NCI-H2196 treated with DMSO at 0.1 percent for 48 hours (cell line): ENCODE data around the gene HS3ST3B1.

Experiments
- DNase-seq: peaks from one replicate; lab custom pipeline; 2025; ENCODE audit not compliant: unreplicated experiment; lab: John Stamatoyannopoulos, UW

HS3ST3B1 gene

DNA sequence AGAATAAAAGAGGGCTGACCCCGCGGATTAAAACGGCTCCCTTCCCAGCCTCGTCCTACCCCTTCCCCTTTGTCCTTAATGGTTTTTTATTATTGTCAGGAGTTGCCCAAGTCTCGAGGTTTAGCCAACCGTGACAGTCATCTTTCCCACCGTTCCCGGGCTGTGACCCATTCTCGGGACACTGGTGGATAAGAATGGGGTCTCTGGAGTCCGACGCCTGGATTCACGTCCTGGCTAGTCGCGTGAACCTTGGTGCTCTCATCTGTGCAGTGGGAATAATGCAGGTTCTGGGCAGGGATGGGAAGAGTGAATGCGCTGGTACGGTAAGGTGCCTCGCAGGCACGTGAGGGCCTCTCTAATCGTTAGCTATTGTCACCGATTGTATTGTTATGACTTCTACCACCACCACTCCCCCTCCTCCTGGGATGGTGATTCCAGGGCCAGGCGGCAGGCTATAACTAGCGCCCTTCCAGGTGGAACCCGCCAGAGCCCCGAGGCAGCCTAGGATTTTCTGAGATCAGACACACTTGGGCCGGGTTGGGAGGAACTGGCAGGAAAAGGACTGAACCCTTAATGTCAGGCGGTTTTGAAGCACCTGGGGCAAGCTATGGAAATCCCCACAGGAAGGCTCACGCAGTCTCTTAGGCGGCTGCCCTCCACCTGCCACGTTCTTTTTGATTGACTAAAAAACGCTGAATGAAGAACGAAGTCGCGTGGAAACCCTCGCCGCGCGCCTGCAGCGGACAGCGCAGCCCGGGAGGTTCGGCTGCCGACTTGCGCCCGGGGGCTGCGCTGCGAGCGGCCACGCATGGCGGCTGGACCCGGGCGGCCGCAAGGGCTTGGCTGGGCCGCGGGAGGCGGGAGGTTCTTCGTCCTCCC, 2.7 kb downstream of the HS3ST3B1 start:
- DNase-seq: no peak

DNA sequence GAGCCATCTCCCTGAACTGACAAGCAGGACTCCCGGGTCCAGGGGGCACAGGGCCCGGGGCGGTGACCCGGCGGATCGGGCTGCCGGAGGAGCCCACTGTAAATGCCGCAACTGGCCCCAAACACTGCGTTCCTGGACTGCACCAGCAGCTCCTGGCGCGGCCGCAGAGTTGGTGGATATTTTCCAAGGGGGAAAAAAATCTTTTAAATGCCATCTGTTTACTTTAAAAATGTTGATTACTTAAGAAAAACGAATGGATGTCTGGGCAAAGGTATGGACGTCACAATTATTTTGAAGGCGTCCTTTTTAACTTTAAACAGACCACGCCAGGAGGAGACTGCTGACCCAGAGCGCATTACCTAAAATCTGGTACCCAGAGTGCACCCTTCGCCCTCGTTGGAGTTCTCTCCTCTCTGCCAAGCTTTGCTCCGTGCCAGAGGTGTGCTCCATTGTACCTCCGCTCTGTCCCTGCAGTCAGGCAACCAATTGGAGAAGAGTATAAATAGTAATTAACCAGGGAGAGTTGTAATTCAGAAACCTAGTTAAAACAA, 3.4 kb downstream of the HS3ST3B1 start:
- DNase-seq: no peak

DNA sequence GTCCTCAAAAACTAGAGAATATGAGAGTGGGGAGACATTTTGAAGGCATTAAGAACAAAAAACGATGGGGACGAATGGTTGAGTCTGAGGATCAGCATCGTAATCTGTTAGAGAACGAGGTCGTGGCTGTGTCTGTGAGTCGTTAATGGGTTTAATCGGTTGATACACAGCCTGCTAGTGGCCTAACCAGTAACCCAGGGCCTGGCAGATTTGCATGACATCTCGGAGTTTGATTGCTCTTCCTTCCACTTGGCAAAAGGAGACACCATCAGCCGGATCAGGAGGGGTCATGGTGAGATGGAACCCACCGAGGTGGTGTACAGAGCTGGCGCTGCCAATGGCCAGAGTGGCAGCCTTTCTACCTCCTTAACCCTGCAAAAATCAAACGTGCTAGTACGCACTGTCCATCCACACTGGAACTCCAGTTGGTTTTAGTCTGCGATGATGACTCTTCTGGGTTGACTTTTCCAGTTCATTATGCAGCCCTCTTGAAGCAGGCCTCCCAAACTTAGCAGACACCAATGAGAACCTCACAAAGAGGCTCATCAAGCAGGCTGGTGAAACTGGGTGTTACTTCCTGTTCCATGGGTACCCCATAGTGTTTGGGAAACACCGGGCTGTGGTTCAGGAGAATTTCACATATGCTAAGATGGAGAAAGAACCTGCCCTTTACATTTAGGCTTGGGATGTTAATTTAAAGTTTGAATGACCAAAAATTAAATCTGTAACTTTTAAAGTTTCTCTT, 4.1 kb downstream of the HS3ST3B1 start:
- no peak for DNase-seq

DNA sequence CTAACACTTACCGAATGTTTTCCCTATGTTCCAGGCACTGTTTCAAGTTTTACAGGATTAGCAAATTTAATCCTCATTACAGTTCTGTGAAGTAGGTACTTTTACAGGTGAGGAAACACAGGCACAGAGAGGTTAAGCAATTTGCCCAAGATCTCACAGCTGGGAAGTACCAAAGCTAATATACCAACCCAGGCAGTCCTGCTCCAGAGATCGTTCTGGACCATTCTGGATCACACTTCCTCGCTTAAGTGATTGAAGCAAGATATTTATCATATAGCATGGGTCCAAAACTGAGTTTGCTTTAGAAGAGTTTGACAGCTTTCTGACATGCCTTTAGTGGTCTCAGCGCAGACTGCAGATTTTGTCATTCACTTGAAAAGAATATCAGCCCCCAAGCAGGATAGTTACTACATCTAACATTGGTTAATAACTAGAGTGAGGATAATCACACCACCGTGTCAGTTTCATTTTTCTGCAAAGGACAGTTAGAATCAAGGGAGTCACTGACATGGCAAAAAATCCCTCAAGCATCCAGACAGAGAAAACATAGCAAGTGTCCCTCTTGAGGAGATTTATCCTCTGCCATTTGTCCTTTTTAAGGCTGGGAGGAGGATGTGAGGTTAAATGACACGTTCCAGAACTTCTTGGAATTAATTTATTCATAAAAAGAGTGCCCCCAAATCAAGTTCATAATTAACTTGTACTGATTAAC, 5.1 kb downstream of the HS3ST3B1 start:
- DNase-seq: no peak

DNA sequence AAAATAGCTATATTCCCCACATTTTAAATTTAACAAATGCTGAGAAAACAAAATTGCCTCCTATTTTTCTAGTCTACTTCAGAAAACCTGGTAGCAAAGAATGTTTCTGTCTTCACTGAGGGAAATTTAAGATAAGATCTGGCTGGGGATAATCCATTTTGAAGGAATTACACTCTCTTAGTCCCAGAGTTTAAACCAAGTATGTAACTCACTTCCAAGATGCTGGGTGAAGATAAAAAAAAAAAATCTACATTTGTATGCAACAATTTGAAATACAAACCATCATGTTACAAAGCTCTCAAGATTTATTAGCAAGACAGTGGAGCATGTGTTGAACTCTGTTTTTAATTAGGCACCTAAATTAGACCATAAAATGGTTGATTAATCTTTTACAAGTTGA, 5.7 kb downstream of the HS3ST3B1 start:
- no peak for DNase-seq

DNA sequence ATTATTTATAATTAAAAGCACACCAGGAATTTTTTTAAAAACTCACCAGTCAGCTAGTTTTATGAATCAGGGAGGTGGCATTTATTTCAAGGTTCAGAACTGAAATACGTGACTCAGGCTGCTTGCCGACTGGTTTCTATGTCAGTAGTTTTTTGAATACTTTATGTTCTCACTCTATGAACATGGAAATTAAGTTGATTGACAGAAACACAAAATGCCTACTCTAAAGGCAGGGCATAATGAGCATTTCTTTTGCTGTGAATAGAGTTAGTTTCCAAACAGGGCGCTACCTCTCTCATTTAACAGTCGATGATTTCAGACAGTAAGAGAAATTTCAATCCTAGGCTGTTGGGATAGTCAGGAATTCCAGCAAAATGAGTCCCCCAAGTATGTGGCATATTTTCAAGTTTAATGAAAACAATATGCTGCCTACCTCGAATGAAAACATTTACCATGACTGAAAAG, 6.7 kb downstream of the HS3ST3B1 start:
- no peak for DNase-seq

DNA sequence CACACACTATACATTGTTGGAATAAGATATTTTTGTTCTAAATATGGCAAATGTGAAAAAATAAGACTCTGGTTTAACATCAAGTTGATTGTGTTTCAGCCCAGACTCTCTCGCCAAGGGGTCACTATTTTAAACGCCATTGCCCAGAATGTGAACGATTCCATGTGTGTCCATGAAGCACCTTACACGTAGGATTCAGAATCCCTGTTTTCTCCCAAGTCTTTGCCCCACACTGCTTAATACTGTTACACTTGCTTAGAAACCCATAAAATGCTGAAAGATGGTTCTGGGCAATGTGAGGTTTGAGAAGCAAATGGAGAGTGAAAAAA, 7.7 kb downstream of the HS3ST3B1 start:
- DNase-seq: no peak

DNA sequence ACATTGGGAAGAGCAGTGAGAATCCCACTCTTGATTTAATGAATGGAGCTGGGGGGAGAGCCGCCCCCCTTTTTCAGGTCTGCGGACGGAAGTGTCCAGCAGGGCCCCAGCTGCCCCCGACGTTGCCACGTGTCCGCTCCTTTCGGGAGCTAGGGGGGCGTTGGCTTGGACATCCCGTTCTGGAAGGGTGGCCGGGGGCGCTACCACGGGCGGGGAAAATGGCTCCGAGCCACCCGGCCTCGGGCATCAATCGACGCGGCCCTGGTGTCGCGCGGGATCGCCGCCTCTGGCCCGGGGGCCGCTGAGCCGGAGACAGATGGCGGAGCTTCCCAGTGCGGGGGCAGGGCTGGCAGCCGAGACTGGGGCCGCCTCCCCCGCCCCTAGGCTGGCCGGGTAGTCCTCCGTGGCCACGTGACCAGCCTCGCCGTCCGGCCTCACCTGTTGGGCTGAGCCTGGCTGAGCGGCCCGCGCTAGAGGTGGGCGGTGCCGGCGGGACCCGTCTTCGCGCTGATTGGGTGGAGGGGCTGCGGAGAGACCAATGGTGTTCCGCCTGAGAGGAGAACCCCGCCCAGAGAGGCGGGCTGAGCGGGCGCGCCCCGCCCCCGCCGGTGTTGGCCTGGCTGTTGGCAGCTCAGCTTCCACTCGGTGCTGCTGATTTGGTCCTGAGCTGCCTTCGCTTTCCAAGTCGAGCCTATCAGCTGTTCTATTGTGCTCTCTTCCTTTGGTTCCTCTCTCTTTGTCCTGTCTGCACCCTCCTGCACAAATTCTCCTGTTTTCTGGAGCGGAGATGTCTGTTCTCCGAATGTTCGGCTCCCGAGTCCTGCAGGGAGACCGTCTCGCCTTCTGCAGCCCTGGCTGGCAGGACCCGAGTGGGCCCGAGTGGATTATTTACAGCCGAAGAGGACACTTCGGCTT, 8.3 kb downstream of the HS3ST3B1 start:
- DNase-seq: peak; percentile 74

DNA sequence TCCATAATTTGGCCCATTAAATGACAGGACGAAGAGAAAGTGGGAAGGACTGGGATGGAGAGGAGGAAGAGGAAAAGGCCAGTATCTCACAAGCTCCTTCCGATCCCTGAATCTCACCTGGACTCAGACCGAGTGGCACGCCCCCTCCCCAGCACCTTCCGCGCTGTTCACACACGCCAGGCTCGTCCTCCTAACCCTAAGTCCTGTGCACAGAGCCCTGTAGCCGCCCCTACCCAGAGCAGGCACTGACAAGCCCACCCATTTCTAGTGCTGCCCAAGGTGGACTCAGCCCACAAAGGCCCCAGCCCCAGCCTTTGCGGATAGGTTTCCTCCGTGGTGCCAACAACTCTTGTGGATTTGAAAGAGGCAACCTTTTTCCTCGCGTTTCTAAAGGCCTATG, 9.2 kb downstream of the HS3ST3B1 start:
- DNase-seq: no peak

DNA sequence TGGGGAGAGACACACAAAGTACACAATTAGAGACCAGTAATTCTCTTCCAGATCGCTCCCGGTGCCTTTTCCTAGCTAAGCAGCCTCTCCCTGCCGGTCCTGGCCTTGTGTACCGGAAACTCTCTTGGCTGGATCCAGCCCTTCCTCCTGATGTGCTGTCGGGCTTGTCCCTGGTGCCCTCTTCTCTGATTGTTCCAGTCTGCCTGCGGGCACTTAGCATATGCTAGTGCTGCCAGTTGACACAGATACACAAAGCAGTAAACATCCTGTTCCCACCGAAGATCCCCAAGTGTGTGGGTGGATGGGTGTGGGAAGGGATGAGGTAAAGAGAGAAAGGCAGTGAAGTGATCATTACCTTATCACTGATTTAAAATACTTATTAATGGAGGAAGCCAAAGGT, 9.7 kb downstream of the HS3ST3B1 start:
- no peak for DNase-seq

DNA sequence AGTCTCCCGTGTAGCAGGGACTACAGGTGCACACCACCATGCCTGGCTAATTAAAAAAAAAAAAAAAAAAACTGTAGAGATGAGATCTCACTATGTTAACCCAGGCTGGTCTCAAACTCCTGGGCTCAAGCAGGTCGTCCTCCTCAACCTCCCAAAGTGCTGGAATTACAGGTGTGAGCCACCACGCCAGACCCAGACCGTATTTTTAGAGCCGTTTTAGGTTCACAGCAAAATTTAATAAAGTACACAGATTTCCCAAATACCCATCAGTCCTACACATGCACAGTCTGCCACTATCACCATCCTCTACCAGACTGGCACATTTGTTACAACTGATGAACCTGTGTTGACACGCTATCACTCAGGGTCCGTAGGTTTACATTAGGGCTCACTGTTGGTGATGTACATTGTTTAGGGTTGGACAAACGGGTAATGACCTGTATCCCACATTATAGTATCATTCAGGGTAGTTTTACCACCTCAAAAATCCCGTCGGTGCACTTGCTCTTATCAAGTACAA, 10.4 kb downstream of the HS3ST3B1 start:
- no peak for DNase-seq

DNA sequence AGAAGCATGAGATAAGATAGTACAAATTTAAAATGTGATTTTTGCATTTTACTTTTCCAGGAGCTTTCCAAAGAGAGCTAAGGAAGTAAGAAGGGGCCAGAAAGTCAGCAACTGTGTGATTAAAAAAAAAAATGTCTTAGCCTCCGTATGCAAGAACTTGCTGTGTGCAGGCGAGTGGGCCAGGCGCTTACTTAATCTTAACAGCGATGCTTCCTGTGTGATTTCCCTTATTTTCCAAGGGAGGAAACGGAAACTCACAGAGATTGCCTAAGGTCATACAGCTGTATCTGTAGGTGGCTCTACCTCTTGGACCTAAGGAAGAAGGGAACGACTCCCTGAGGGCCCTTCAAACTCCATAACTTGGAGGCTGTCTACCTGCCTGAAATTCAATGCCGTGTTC, 11.1 kb downstream of the HS3ST3B1 start:
- DNase-seq: no peak

DNA sequence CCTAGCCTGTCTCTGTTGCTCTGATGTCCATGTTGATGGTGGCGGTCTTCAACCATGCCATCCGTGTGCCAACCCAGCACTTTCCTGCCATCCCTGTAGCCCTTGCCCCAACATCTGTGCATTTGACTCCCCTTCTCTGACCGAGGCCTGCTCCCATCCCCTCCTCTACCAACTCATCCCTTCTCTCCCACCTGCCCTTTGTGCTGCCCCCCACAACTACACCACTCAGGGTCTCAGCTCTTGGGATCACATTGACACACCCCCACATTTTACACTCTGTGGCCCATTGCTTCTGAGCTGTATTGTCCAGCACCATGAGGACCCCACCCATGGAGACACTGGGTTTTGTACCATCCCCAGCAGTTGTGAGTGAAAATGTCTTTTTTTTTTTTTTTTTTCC, 11.6 kb downstream of the HS3ST3B1 start:
- DNase-seq: no peak

DNA sequence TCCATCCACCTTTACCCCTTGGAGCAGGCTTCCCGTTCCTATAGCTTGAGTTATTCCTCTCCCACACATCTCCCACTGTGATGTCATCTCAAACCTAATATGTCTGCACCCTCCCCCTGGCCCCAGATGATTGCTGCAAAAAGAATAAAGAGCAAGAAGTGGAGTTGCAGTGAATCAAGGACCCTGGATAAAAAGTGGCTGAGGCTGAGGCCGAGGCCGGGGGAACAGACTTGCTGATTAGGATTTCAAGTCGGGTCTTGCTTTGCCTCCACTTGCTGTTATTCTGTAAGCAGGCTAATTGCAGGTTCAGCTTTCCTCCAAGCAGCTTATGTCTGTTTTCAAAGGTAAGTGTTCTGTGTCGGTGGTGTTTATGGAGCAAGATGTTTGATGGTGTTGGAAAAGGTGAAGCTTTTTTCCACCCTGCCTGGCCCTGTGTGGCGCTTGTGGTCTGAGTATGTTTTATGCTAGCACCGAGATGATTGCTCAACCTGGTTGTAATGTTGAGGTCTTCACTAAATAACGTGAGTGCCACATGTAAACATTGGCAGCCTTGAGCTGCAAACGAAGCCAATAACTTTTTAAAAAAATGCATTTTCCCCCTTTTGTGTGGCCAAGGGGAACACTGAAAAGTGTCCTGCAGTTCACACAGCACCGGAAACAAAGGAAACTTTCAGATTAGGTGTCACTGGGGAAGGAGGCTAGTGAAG, 15.4 kb downstream of the HS3ST3B1 start:
- DNase-seq: no peak

DNA sequence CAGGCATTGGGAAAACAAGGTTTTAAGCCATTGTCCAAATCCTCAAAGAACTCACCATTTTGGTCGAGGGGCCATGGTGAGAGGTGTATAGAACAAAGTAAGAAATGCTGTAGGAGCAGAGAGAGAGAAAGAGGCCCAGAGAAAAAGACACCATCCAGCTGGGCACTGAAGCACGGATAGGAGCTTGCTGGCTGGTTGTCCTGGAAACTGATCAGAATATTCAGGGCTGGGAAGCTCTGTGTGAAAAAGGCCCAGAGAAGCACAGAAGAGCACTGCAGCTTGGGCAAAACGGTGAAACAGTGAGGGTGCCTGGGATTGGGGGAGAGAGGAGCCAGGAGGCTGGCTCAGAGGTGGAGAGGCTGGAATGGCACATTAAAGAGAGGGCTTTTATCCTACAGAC, 16.5 kb downstream of the HS3ST3B1 start:
- DNase-seq: no peak

DNA sequence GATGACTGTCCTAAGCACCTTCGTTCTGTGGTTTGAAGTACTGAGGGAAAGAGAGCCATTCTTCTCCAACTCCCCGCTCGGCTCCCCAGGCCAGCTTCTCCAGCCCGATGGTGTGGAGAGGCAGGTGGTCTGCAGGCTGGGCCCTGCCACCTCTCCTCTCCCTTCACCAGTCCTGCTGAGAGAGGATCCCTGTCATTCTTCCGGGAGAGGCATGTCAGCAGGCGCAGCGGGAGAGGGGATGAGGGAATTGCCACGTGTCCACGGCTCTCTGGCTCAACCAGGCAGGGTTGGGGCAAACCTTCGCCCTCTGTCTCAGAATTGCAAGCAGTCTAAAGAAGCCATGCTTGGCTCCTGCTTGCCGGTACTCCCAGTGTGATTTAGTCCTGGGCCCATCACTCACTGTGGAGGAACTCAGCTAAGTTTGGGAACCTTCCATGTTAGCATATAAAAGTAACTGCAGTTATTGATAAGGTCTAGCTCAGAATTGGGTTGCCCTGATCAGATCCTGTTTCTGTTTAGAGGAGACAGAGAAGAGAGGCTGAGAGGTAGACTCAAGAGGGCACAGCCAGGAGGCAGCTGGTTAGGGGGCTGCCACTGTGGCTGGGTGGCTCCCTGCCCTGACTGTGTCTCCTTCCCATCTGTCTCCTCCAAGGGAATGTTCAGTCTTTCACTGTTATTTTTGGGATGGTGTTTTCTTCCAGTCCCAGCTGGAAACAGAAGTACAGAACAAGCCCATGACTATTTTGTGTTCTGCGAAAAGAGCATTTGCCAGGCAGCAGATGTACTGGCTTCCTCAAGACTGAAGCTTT, 17.4 kb downstream of the HS3ST3B1 start:
- no peak for DNase-seq

DNA sequence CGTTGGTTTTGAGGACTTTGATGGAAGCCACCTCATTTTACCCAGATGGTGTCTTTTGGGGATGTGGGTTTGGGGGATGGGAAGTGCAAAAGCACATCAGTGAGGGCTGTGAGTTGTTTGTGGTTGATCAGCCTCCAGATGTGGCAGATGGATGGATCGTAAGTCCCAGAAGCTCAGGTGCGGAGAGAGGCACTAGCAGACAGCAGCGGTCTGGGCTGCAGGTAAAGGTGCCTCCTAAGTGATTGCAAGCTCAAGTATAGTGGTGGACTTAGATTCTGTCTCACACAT, 18.0 kb downstream of the HS3ST3B1 start:
- DNase-seq: no peak

DNA sequence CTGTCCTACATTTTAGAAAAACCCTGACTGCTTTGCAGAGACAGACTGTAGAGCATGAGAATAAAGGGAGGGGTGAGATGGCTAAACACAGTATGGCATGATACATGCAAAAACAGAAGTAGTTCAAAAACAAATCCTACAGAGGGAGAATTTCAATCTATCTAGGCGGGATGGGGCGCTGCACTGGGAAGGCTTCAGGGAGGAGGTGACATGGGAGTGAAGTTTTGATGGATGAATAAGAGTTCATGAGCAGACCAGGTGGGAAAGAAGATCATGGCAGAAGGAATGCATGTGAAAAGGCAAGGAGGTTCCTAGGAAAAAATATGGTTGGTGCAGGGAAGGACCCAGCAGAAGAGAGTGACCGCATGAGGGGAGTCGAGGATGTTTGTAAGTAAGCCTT, 19.2 kb downstream of the HS3ST3B1 start:
- no peak for DNase-seq
